A673 (cell line): ENCODE measurements around the gene FCRL1. TPM values are rescaled to one million over a fixed set of nuclear protein-coding genes. Genes with fewer than 3 reads are reported as not detected.

Experiments
- BruUV-seq: library from RNA; stranded (reverse); fragments of 400-500 nt; replicated peaks from 2 replicates; lab custom pipeline; 2021; lab: Mats Ljungman, UMichigan
- CTCF ChIA-PET: fragments of 300-600 bp; sonication (Branson Sonifier 250); formaldehyde crosslinking; loops from one replicate; lab custom pipeline; 2022; ENCODE audit warnings: antibody characterized with exemption; lab: Charles Lee
- POLR2A ChIA-PET: fragments of 300-600 bp; sonication (Branson Sonifier 250); formaldehyde crosslinking; loops from one replicate; lab custom pipeline; 2022; ENCODE audit warnings: antibody characterized with exemption; ENCODE audit not compliant: low non-redundant PET; lab: Charles Lee
- DNase-seq: peaks from one replicate; pipeline ENCODE4 v3.0.0-alpha.2; 2015; ENCODE audit warnings: low spot score
- H3K27ac ChIP-seq: fragments of 200-600 bp; sonication (generic); 2 replicates; pipeline ENCODE4 v1.5.1; 2016; ENCODE audit warnings: mixed run types, low read depth, mild to moderate bottlenecking, mixed read lengths, antibody characterized with exemption, low read length; ENCODE audit not compliant: poor library complexity, severe bottlenecking
- H3K27me3 ChIP-seq: fragments of 200-600 bp; sonication (generic); replicated peaks from 2 replicates; pipeline ENCODE4 v1.6.1; 2017; ENCODE audit warnings: mixed run types, low read depth, mild to moderate bottlenecking, mixed read lengths, antibody characterized with exemption, low read length; ENCODE audit not compliant: insufficient read depth, poor library complexity
- H3K36me3 ChIP-seq: fragments of 200-600 bp; sonication (generic); 2 replicates; pipeline ENCODE4 v1.6.1; 2016; ENCODE audit warnings: mixed run types, mild to moderate bottlenecking, mixed read lengths, antibody characterized with exemption, low read length; ENCODE audit not compliant: insufficient read depth, poor library complexity, severe bottlenecking
- H3K4me1 ChIP-seq: fragments of 200-600 bp; sonication (generic); 2 replicates; pipeline ENCODE4 v1.6.1; 2017; ENCODE audit warnings: mixed run types, mild to moderate bottlenecking, mixed read lengths, antibody characterized with exemption, low read length; ENCODE audit not compliant: insufficient read depth, poor library complexity, severe bottlenecking
- H3K4me3 ChIP-seq: fragments of 200-600 bp; sonication (generic); 2 replicates; pipeline ENCODE4 v1.5.1; 2016; ENCODE audit warnings: low read depth, mixed run types, mild to moderate bottlenecking, mixed read lengths, low read length; ENCODE audit not compliant: poor library complexity, severe bottlenecking
- H3K9me3 ChIP-seq: fragments of 200-600 bp; sonication (generic); 2 replicates; pipeline ENCODE4 v1.6.1; 2016; ENCODE audit warnings: mixed run types, low read depth, mild to moderate bottlenecking, mixed read lengths, antibody characterized with exemption, low read length; ENCODE audit not compliant: poor library complexity, severe bottlenecking
- CTCF ChIP-seq: fragments of 300-800, 200-600 bp; sonication (generic); conservative IDR thresholded peaks from 2 replicates; pipeline ENCODE4 v1.5.1; 2017; ENCODE audit warnings: low read depth, mild to moderate bottlenecking, antibody characterized with exemption, low read length, moderate library complexity, mixed read lengths
- EZH2 ChIP-seq: fragments of 200-600 bp; sonication (generic); IDR thresholded peaks from 2 replicates; pipeline ENCODE4 v1.6.1; 2017; ENCODE audit warnings: borderline replicate concordance, low read depth, mild to moderate bottlenecking, mixed read lengths, antibody characterized with exemption, low read length; ENCODE audit not compliant: poor library complexity, severe bottlenecking
- intact Hi-C: fragments of 100-400 bp; cut with micrococcal nuclease; formaldehyde crosslinking; loops from one replicate; pipeline ENCODE4 v1.10.0; 2022; ENCODE audit not compliant: unreplicated experiment
- total RNA-seq: library from RNA; stranded (reverse); gene quantifications from 2 replicates; pipeline ENCODE4 v1.2.3, GENCODE V29; 2021

The FCRL1 gene
- total RNA-seq, 1 experiment from 2014 or later, result not detected

- no peaks in the 10 kb centered on the region for H3K9me3 ChIP-seq
- TF ChIP-seq EZH2, result no peak
- TF ChIP-seq CTCF, result no peak
- H3K4me3 ChIP-seq, result no peak overlapping the region
- H3K36me3 ChIP-seq, result no peaks in the 10 kb centered on the region
- BruUV-seq, result no TSS peak
- DNase-seq, result no peak
- POLR2A ChIA-PET, result no interaction called here
- CTCF ChIA-PET, result no interaction called here
- intact Hi-C loops, result no loop called here
- H3K4me1 ChIP-seq, result no peaks in the 10 kb centered on the region
- no peak overlapping the region for H3K27ac ChIP-seq
- H3K27me3 ChIP-seq, result peaks cover 6% of the 10 kb centered on the region
Measured at GRCh38 chr1:157838966-157839365, 19.0 kb upstream of the FCRL1 start.

- H3K4me1 ChIP-seq, result no peaks in the 10 kb centered on the region
- H3K36me3 ChIP-seq, result no peaks in the 10 kb centered on the region
- no peak for DNase-seq
- no TSS peak for BruUV-seq
- CTCF ChIA-PET, result no interaction called here
- H3K4me3 ChIP-seq, result no peak overlapping the region
- no peaks in the 10 kb centered on the region for H3K9me3 ChIP-seq
- H3K27me3 ChIP-seq, result peaks cover 9% of the 10 kb centered on the region
- TF ChIP-seq EZH2 (no peak), CTCF (no peak)
- POLR2A ChIA-PET, result no interaction called here
- intact Hi-C loops, result no loop called here
- no peak overlapping the region for H3K27ac ChIP-seq
Measured at GRCh38 chr1:157834430-157834829, 14.5 kb upstream of the FCRL1 start.

GRCh38 chr1:157833145-157833544 is 13.2 kb upstream of the FCRL1 start:
- DNase-seq, result no peak
- CTCF ChIA-PET, result interaction anchor here (0.6 kb wide), 1 partner anchor 339 kb away, joined by 6 read pairs; no protein-coding TSS in a partner anchor
- no TSS peak for BruUV-seq
- intact Hi-C loops, result no loop called here
- POLR2A ChIA-PET, result no interaction called here
- Histone ChIP-seq H3K27me3 (peaks cover 9% of the 10 kb centered on the region), H3K4me3 (no peak overlapping the region), H3K4me1 (no peaks in the 10 kb centered on the region), H3K9me3 (no peaks in the 10 kb centered on the region), H3K27ac (no peak overlapping the region), H3K36me3 (no peaks in the 10 kb centered on the region)
- TF ChIP-seq EZH2 (no peak), CTCF (no peak)
